Adrenal gland (tissue), 12 donors: ENCODE measurements around the gene SUMO2. TPM values are rescaled to one million over a fixed set of nuclear protein-coding genes. Genes with fewer than 3 reads are reported as not detected.

Experiments used
- DNase-seq, 7 donors: peaks; one replicate each; pipeline ENCODE4 v3.0.0-alpha.2; 2019 to 2020
- H3K27ac ChIP-seq, 5 donors: fragments of 200-600 bp; sonication (generic) in 4 of 5; 1 replicate in 3 of 5; 2 replicates in 2 of 5; pipeline versions ENCODE4 v1.5.1 to v1.8.0; 2016 to 2020; ENCODE audit warnings: mild to moderate bottlenecking in 1 of 5
- H3K27me3 ChIP-seq: fragments of 200-600 bp; 2 replicates; pipeline ENCODE4 v1.8.0; 2021
- H3K36me3 ChIP-seq, 2 donors: fragments of 200-600 bp; replicated peaks in 1 of 2; 1 replicate in 1 of 2; 2 replicates in 1 of 2; pipeline versions ENCODE4 v1.5.1 to v1.8.0; 2018 to 2022
- H3K4me1 ChIP-seq, 2 donors: fragments of 200-600 bp; replicated peaks in 1 of 2; 1 replicate in 1 of 2; 2 replicates in 1 of 2; pipeline versions ENCODE4 v1.5.1 to v1.8.0; 2018 to 2021
- H3K4me3 ChIP-seq, 4 donors: fragments of 200-600 bp; sonication (generic) in 3 of 4; one replicate each; pipeline ENCODE4 v1.5.1; 2016 to 2018
- H3K9me3 ChIP-seq, 3 donors: fragments of 200-600 bp; sonication (generic) in 1 of 3; replicated peaks in 1 of 3; 1 replicate in 2 of 3; 2 replicates in 1 of 3; pipeline versions ENCODE4 v1.5.1 to v1.8.0; 2016 to 2021
- POLR2A ChIP-seq, 2 donors: fragments of 450-650 bp; IDR thresholded peaks; one replicate each; pipeline ENCODE4 v1.6.1; 2017; ENCODE audit warnings: antibody characterized with exemption in 2 of 2, mild to moderate bottlenecking in 2 of 2, moderate library complexity in 1 of 2
- WGBS, 4 donors: extraction: QIAGEN DNeasy Blood & Tissue Kit in 2 of 4; methylation state at CpG; one replicate each; pipeline versions ENCODE4 v1.1.5 to v1.1.7; 2013 to 2017; 5-methylcytosine and 5-hydroxymethylcytosine counted together
- intact Hi-C, 2 donors: fragments of 100-400 bp; cut with DNase I; formaldehyde crosslinking; loops; one replicate each; pipeline versions ENCODE4 v1.14.1 to v1.15.0; 2022 to 2023
- polyA plus RNA-seq, 3 donors: library from polyadenylated mRNA; stranded (reverse); fragments of 200-250 nt in 2 of 3; fragments of 350-450 nt in 1 of 3; fragmentation: Illumina TruSeq in 1 of 3; extraction: RNeasy Lipid Tissue Mini Kit (QIAGEN cat#74804) in 1 of 3; gene quantifications; one replicate each; pipeline ENCODE4 v1.2.3, GENCODE V29; 2013 to 2014
- total RNA-seq, 9 donors: library from RNA; depleted of rRNA in 4 of 9; stranded (reverse); fragments of >200 nt in 4 of 9; fragments of 120-200 nt in 1 of 9; fragmentation: NEBNext Ultra II Directional in 1 of 9; extraction: Animal tissue kit (Norgen Biotek cat#: 25700) in 1 of 9; gene quantifications; one replicate each; pipeline versions ENCODE4 v1.1.0 to v1.2.4, GENCODE V29; 2013 to 2023
- TF ChIP-seq, protein P1 (sequence below), 6 experiments: fragments of 450-650 bp in 4 of 6; fragments of 200-600 bp in 2 of 6; sonication (generic) in 1 of 6; IDR thresholded peaks; 1 replicate in 5 of 6; 2 replicates in 1 of 6; pipeline versions ENCODE4 v1.5.1 to v1.8.0; 2016 to 2021; ENCODE audit warnings: antibody characterized with exemption in 6 of 6, mild to moderate bottlenecking in 2 of 6, moderate library complexity in 1 of 6
- donor health status: healthy with polysubstance abuse.
- donor health status: Bipolar disorder and iron deficiency.
- donor health status: DM: yes; HTN: yes; CAD: no.
- donor health status: DM: no; HTN: no; CAD: no.
- donor health status: DM: no; HTN: no; CAD: no.
- donor health status: DM: yes; HTN: yes; CAD: no.

The SUMO2 gene
- total and polyA plus RNA-seq, 12 donors, result 54.9 to 371 (median 215) TPM

DNA sequence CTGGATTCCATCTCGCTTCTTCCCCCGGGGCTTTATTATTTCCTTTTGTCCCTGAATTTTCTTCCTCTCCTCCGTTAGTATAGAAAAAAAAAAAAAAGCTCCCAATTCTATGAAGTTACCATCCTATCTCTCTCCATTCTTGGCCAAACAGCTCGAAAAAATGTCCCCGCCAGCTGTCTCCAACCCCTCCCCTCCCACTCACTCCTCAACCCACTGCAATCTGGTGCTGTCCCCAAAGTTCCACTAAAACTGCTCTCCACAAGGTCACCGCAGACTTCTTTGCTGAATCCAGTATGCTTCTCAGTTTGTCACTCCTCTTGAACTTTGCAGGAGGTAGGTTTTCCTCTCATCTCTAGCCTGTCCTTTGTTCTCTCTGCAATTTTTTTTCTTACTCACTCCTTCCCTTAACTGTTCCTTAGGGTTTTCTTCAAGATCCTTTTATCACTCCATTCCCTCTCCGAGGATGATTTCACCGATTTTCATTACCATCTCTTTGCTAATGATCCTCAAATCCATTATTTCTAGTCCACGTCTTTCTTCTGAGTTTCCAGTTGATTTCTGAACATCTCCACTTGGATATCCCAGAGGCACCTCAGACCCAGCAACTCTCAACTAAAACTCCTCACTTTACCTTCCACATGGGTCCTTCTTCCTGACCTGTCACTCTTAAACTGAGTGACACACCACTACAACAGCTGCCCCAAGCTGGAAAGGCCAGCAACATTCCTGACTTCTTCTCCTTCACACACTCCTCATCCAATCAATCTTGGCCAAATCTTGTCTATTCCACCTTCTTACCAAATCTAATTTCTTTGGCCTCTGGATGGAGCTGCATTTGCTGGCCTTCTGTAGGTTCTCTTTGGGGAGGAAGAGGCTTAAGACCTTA is 1.5 kb upstream of the SUMO2 start:
- Histone ChIP-seq H3K4me1 (peaks cover 0 to 27% of the 10 kb centered on the region in 2 donors), H3K4me3 (no peak overlapping the region), H3K27me3 (no peaks in the 10 kb centered on the region), H3K27ac (no peak overlapping the region), H3K9me3 (no peaks in the 10 kb centered on the region), H3K36me3 (peaks cover 0 to 8% of the 10 kb centered on the region in 2 donors)
- no peak for TF ChIP-seq POLR2A (IDR thresholded peaks at IDR 0.05)
- TF ChIP-seq, protein P1, sequence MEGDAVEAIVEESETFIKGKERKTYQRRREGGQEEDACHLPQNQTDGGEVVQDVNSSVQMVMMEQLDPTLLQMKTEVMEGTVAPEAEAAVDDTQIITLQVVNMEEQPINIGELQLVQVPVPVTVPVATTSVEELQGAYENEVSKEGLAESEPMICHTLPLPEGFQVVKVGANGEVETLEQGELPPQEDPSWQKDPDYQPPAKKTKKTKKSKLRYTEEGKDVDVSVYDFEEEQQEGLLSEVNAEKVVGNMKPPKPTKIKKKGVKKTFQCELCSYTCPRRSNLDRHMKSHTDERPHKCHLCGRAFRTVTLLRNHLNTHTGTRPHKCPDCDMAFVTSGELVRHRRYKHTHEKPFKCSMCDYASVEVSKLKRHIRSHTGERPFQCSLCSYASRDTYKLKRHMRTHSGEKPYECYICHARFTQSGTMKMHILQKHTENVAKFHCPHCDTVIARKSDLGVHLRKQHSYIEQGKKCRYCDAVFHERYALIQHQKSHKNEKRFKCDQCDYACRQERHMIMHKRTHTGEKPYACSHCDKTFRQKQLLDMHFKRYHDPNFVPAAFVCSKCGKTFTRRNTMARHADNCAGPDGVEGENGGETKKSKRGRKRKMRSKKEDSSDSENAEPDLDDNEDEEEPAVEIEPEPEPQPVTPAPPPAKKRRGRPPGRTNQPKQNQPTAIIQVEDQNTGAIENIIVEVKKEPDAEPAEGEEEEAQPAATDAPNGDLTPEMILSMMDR (IDR thresholded peaks at IDR 0.05), result no peak
- intact Hi-C loops, result loop anchor here in 1 of 2 donors (10.0 kb wide), 1 partner anchor 129 kb away; no protein-coding TSS in a partner anchor
- WGBS, 4 donors, result 90 to 96% (median 94%) methylated on average over 9 of the region's 9 CpGs
- DNase-seq, result no peak

DNA sequence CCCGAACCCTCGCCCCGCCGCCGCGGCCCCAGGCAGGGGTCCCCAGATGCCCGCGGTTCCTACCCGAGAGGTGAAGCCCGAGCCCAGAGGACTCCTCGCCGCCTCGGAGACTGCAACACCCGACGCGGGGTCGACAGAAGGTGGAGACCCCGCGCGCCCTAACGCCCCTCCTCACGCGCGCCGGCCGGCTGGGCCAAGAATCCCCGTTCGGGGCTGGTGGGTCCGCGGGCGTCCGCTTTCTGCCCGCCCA is 515 bp downstream of the SUMO2 start:
- intact Hi-C loops, result loop anchor here in 1 of 2 donors (10.0 kb wide), 1 partner anchor 127 kb away; no protein-coding TSS in a partner anchor
- WGBS, 4 donors, result 0 to 1% methylated on average over 33 of the region's 33 CpGs; no CpG with 5 or more reads in 2 of the 4 donors
- peak in 2 of 7 donors; percentile 23 to 64 for DNase-seq

DNA sequence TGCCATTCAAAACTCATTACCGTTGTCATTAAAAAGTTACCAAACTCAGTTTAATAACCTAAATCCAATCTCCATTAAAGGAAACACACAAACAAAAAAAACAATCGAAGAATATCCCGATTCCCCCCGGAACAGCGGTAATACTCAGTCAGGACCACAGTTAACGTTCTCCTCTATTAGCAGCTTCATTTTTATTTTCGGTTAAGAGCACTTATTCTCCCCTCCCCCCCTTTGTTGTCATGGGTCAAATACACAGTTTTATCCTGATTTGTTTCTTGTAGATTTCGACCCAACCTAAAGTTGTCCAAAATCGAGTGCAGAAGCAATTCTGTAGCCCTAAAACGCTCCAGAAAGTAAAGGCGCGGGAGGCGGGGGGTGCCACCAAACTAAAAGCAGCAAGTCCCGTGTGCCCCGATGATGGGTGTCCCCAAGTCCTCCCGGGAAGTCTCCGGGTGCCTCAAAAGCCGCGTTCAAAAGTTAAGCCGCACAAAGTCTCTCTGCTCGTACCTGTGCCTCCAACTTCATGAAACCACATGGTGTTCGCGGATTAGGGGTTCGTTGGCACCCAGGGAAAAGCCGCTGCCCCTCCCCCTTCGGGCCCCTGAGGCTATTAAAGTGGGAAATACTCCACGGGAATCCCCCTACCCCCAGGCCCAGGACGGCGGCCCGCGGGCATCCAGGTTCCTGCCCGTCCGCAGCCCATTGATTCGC is 996 bp downstream of the SUMO2 start:
- Histone ChIP-seq H3K9me3 (no peaks in the 10 kb centered on the region), H3K36me3 (peaks cover 0 to 26% of the 10 kb centered on the region in 2 donors), H3K4me3 (peak overlapping the region; percentile 95 to 100 (median 96)), H3K27ac (peak overlapping the region; percentile 91 to 100 (median 99)), H3K27me3 (no peaks in the 10 kb centered on the region), H3K4me1 (peaks cover 0 to 27% of the 10 kb centered on the region in 2 donors)
- peak in 4 of 7 donors; percentile 19 to 50 (median 33) for DNase-seq
- intact Hi-C loops, result loop anchor here in 1 of 2 donors (10.0 kb wide), 1 partner anchor 127 kb away; no protein-coding TSS in a partner anchor
- WGBS, 4 donors, result 0 to 1% (median 0%) methylated on average over 15 to 34 of the region's 34 CpGs
- TF ChIP-seq, protein P1 (IDR thresholded peaks at IDR 0.05), result no peak
- TF ChIP-seq POLR2A (IDR thresholded peaks at IDR 0.05), result no peak

More for the DNA sequence above, 515 bp downstream of the SUMO2 start:
- Histone ChIP-seq H3K9me3 (no peaks in the 10 kb centered on the region), H3K27ac (peak overlapping the region; percentile 91 to 100 (median 99)), H3K27me3 (no peaks in the 10 kb centered on the region), H3K4me3 (peak overlapping the region; percentile 95 to 100 (median 96)), H3K4me1 (peaks cover 0 to 27% of the 10 kb centered on the region in 2 donors), H3K36me3 (peaks cover 0 to 22% of the 10 kb centered on the region in 2 donors)
- no peak for TF ChIP-seq POLR2A (IDR thresholded peaks at IDR 0.05)
- TF ChIP-seq, protein P1 (IDR thresholded peaks at IDR 0.05), result peak in 1 of 6 experiments; percentile 6

DNA sequence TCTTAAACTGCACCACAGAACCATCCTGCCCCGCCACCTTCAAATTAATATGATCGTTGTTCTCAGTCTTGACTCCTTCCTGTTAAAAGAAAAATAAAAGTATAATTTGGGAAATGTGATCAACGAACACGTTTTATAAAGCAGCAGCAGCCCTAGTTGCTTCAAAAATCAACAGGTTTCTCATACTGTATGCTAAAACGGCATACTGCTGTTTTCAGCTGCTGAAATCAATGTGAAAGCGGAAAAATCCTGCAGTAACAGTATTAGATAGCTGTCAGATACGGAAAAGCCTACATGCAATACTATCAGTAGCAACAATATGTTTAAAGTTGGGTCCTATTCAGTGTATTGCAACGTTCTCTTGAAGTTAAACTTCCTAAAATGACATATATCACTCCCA is 1.6 kb downstream of the SUMO2 start:
- no peaks in the 10 kb centered on the region for H3K9me3 ChIP-seq
- intact Hi-C loops, result loop anchor here in 1 of 2 donors (10.0 kb wide), 1 partner anchor 126 kb away; no protein-coding TSS in a partner anchor
- H3K27me3 ChIP-seq, result no peaks in the 10 kb centered on the region
- H3K36me3 ChIP-seq, result peaks cover 0 to 32% of the 10 kb centered on the region in 2 donors
- peaks cover 0 to 27% of the 10 kb centered on the region in 2 donors for H3K4me1 ChIP-seq
- TF ChIP-seq, protein P1 (IDR thresholded peaks at IDR 0.05), result no peak
- TF ChIP-seq POLR2A (IDR thresholded peaks at IDR 0.05), result no peak
- 7 to 14% (median 12%) methylated on average over 7 to 8 of the region's 8 CpGs for WGBS, 4 donors
- H3K4me3 ChIP-seq, result peak overlapping the region in 2 of 4 donors; percentile 97 to 100
- DNase-seq, result no peak
- H3K27ac ChIP-seq, result no peak overlapping the region
